SK-N-SH treated with all-trans-retinoic acid at 6 μM for 48 hours (cell line): ENCODE data around the gene FANCC.

Experiments used
- ARNTL ChIP-seq: fragments of 450-650 bp; formaldehyde crosslinking; IDR thresholded peaks from 2 replicates; pipeline ENCODE4 v1.5.0; 2020; ENCODE audit warnings: low read depth, mild to moderate bottlenecking, moderate library complexity, borderline replicate concordance
- CREB5 ChIP-seq: fragments of 250-450 bp; sonication (Bioruptor Pico); IDR thresholded peaks from 2 replicates; pipeline ENCODE4 v1.5.1; 2020; ENCODE audit warnings: low read depth, mild to moderate bottlenecking, moderate library complexity
- OSR1 ChIP-seq: fragments of 250-450 bp; sonication (Bioruptor Pico); IDR thresholded peaks from 2 replicates; pipeline ENCODE4 v1.8.0; 2022; ENCODE audit warnings: moderate library complexity, mild to moderate bottlenecking, inconsistent platforms
- PPARA ChIP-seq: fragments of 250-450 bp; sonication (Bioruptor Pico); IDR thresholded peaks from 2 replicates; pipeline ENCODE4 v1.5.0; 2020; ENCODE audit warnings: mild to moderate bottlenecking, borderline replicate concordance
- ZFP3 ChIP-seq: fragments of 250-450 bp; sonication (Bioruptor Pico); IDR thresholded peaks from 2 replicates; pipeline ENCODE4 v1.5.0; 2020; ENCODE audit warnings: mild to moderate bottlenecking, moderate library complexity
- ZNF565 ChIP-seq: fragments of 450-650 bp; formaldehyde crosslinking; conservative IDR thresholded peaks from 2 replicates; pipeline ENCODE4 v1.5.0; 2020; ENCODE audit warnings: low read depth, mild to moderate bottlenecking, moderate library complexity
- ZNF8 ChIP-seq: fragments of 450-650 bp; formaldehyde crosslinking; IDR thresholded peaks from 2 replicates; pipeline ENCODE4 v1.5.0; 2020; ENCODE audit warnings: mild to moderate bottlenecking, moderate library complexity

- TF ChIP-seq ARNTL (CRISPR knock-in tag), result no peak
- TF ChIP-seq ZNF8 (CRISPR knock-in tag), result no peak
- TF ChIP-seq ZNF565 (CRISPR knock-in tag), result no peak
- TF ChIP-seq CREB5 (CRISPR knock-in tag), result no peak
- no peak for TF ChIP-seq OSR1
- no peak for TF ChIP-seq PPARA (CRISPR knock-in tag)
- no peak for TF ChIP-seq ZFP3 (CRISPR knock-in tag)
These were observed 111.4 kb downstream of the FANCC start for GRCh38 chr9:95206143-95206542.
